ENCODE data around the gene COA1.

- TF ChIP-seq POLR2A (IDR thresholded peaks at IDR 0.05) = no peak
- TF ChIP-seq CTCF (IDR thresholded peaks at IDR 0.05) = no peak
Observed at GRCh38 chr7:43645699-43646226, 83.6 kb downstream of the COA1 start.
